Measurements from ENCODE around the gene PPP1R27. TPM values are rescaled to one million over a fixed set of nuclear protein-coding genes. Genes with fewer than 3 reads are reported as not detected.

The PPP1R27 gene
- 0.21 TPM for polyA plus RNA-seq
- long read RNA-seq, donor 1: 0 reads
- long read RNA-seq, donor 2: 0 reads
- long read RNA-seq, donor 3: 0 reads
- long read RNA-seq, donor 4: 0 reads
- long read RNA-seq, donor 5: 0 reads
- long read RNA-seq, donor 6: 0 reads
- long read RNA-seq, donor 7: 0 reads
- long read RNA-seq, donor 8: 0 reads
- long read RNA-seq, donor 9: 0 reads
- long read RNA-seq, donor 10: 0 reads
- long read RNA-seq, donor 11: 0 reads

DNA sequence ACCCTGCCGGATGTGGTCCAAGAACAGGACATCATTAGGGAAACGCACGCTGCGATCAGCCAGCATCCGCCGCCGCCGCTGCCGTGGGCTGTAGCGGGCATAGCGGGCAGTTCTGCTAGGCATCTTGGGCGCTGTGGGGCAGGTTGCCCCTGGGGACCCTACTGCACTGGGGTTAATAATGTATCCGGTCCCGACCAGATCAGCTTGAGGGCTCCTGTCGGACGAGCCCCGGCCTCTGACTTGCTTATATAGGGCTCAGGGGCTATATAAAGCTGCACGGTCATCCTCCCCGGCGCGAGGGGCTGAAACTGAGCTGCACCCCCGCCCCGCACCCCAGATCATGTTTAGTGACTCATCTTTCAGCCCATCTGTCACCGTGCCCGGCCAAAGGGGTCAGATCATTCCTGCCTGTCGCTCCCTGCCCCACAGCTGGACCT, at the start of gene PPP1R27:
Gene PPP1R27, minus strand, starts transcription at position 220 of the 437 bp plus-strand sequence. Its CDS starts 97 bp downstream, at position 123.
- Histone ChIP-seq H3K36me3 (ENCODE audit: control insufficient read depth, insufficient read depth, low read length) (no peaks in the 10 kb centered on the region), H3K27me3 (ENCODE audit: control insufficient read depth, insufficient read depth, low read length) (no peaks in the 10 kb centered on the region), H3K4me3 (ENCODE audit: low read length) (peak within 1 kb of the TSS; percentile 87), H3K27ac (ENCODE audit: low read length) (peak within 1 kb of the TSS; percentile 98), H3K4me1 (ENCODE audit: control insufficient read depth, insufficient read depth, low read length) (peaks cover 18% of the 10 kb centered on the region), H3K9me3 (ENCODE audit: control insufficient read depth, low read depth, low read length) (peaks cover 2% of the 10 kb centered on the region)
- WGBS (ENCODE audit: insufficient coverage, low lambda C conversion rate): no CpG with 5 or more reads among the region's 26 CpGs
- DNase-seq: no peak

- Histone ChIP-seq H3K36me3 (ENCODE audit: control insufficient read depth, insufficient read depth, low read length) (peaks cover 65% of the 10 kb centered on the region), H3K27ac (ENCODE audit: low read length) (no peak overlapping the region), H3K27me3 (ENCODE audit: control insufficient read depth, insufficient read depth, low read length) (no peaks in the 10 kb centered on the region), H3K9me3 (ENCODE audit: control insufficient read depth, low read depth, low read length) (no peaks in the 10 kb centered on the region), H3K4me3 (ENCODE audit: low read length) (no peak overlapping the region), H3K4me1 (ENCODE audit: control insufficient read depth, insufficient read depth, low read length) (peaks cover under 1% of the 10 kb centered on the region)
- no peak for DNase-seq
- WGBS (ENCODE audit: insufficient coverage, low lambda C conversion rate): no CpG with 5 or more reads among the region's 11 CpGs
These were observed 49.7 kb upstream of the PPP1R27 start for GRCh38 chr17:81884520-81884919.

DNA sequence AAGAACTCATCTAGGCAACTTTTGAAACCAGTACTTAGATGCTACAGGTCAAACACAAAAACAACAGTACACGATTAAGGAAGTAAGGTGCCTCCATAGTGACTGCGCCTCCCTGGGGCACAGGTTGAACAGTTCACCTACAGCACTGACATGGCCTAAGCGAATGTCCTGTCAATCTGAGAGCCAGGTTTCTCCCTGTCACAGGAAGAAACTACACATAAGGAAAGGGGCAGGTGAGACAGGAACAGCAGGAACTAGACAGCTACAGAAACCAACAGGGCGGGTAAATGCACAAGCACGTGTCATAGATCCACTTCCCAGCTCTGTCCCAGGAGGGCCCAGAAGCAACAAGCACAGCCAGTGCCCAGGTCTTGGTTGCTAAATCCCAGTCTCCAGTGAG, 44.3 kb upstream of the PPP1R27 start:
- Histone ChIP-seq H3K27me3 (ENCODE audit: control insufficient read depth, insufficient read depth, low read length) (no peaks in the 10 kb centered on the region), H3K27ac (ENCODE audit: low read length) (no peak overlapping the region), H3K4me3 (ENCODE audit: low read length) (no peak overlapping the region), H3K9me3 (ENCODE audit: control insufficient read depth, low read depth, low read length) (no peaks in the 10 kb centered on the region), H3K36me3 (ENCODE audit: control insufficient read depth, insufficient read depth, low read length) (peaks cover 24% of the 10 kb centered on the region), H3K4me1 (ENCODE audit: control insufficient read depth, insufficient read depth, low read length) (no peaks in the 10 kb centered on the region)
- WGBS (ENCODE audit: insufficient coverage, low lambda C conversion rate): no CpG with 5 or more reads among the region's 5 CpGs
- no peak for DNase-seq

DNA sequence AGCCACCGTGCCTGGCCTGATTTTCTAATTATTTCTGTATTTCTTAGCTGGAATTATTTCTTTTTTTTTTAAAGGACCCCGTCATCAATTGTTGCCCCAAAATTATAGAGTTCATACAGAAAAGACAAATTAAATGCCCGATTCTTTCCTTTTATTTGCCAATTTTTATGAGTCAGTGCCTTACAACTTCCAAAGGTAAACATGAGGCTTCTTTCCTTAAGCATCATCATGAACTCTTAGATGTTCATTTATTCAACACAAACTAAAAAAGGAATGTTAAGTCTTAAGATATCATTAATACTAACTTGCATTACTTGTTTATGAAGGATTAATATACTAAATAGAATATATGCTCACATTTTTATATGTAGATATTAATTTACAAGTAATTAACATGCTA, 43.4 kb upstream of the PPP1R27 start:
- DNase-seq: no peak

DNA sequence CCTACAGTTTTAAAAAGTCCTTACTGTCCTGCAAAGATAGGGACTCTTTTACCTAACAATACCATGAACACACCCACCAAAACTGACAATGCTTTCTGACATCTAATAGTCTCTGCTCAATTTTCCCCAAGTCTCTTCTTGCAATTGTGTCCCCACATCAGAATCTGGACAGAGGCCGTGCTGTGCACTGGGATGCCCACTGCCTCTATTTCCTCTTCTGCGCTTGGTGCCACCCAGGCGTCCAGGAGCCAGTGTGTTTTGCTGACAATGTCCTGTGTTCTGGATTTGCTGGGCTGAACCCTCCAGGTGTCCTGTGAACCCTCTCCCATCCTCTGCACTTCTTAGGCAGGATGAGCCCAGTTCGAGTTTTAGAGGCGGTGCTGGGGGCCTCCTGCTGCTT, 42.7 kb upstream of the PPP1R27 start:
- Histone ChIP-seq H3K27ac (ENCODE audit: low read length) (no peak overlapping the region), H3K27me3 (ENCODE audit: control insufficient read depth, insufficient read depth, low read length) (no peaks in the 10 kb centered on the region), H3K4me3 (ENCODE audit: low read length) (no peak overlapping the region), H3K4me1 (ENCODE audit: control insufficient read depth, insufficient read depth, low read length) (no peaks in the 10 kb centered on the region), H3K36me3 (ENCODE audit: control insufficient read depth, insufficient read depth, low read length) (peaks cover 24% of the 10 kb centered on the region), H3K9me3 (ENCODE audit: control insufficient read depth, low read depth, low read length) (no peaks in the 10 kb centered on the region)
- DNase-seq: no peak
- no CpG with 5 or more reads among the region's 5 CpGs for WGBS (ENCODE audit: insufficient coverage, low lambda C conversion rate)

More for the DNA sequence above, 43.4 kb upstream of the PPP1R27 start:
- no peak overlapping the region for H3K27ac ChIP-seq (ENCODE audit: low read length)
- 100% methylated on average over 1 of the region's 3 CpGs for WGBS (ENCODE audit: insufficient coverage, low lambda C conversion rate)
- no peaks in the 10 kb centered on the region for H3K27me3 ChIP-seq (ENCODE audit: control insufficient read depth, insufficient read depth, low read length)
- no peak overlapping the region for H3K4me3 ChIP-seq (ENCODE audit: low read length)
- no peaks in the 10 kb centered on the region for H3K4me1 ChIP-seq (ENCODE audit: control insufficient read depth, insufficient read depth, low read length)
- H3K36me3 ChIP-seq (ENCODE audit: control insufficient read depth, insufficient read depth, low read length): peaks cover 24% of the 10 kb centered on the region
- no peaks in the 10 kb centered on the region for H3K9me3 ChIP-seq (ENCODE audit: control insufficient read depth, low read depth, low read length)

- no CpG with 5 or more reads among the region's 86 CpGs for WGBS (ENCODE audit: insufficient coverage, low lambda C conversion rate)
These were observed 36.8 kb upstream of the PPP1R27 start for GRCh38 chr17:81871387-81872230.

DNA sequence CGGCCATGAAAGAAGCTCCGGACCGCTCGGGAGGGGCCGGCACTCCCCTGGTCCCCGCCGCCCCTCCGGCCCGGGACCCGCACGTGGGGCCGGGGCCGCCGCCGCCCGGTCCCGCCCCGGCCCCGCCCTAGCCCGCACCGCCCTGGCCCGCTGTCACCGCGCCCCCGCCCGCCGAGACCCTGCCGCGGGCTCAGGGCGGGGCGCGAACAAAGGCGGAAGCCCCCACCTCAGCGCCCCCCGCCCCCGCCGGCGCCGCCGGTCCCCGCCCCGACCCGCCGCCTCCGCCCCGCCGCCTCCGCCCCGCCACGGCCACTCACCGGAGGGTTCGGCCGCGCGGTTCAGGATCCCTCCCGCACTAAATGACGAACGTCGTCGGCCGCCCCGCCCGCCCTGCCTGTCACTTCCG, 36.1 kb upstream of the PPP1R27 start, which contains the start of gene ARHGDIA:
Gene ARHGDIA, minus strand, starts transcription at position 357 of the 406 bp plus-strand sequence. CDS start 1,407 bp downstream, outside the sequence.
- H3K27me3 ChIP-seq (ENCODE audit: control insufficient read depth, insufficient read depth, low read length): no peaks in the 10 kb centered on the region
- H3K4me3 ChIP-seq (ENCODE audit: low read length): peak within 1 kb of the TSS; percentile 99
- H3K4me1 ChIP-seq (ENCODE audit: control insufficient read depth, insufficient read depth, low read length): peaks cover 47% of the 10 kb centered on the region
- no CpG with 5 or more reads among the region's 64 CpGs for WGBS (ENCODE audit: insufficient coverage, low lambda C conversion rate)
- H3K36me3 ChIP-seq (ENCODE audit: control insufficient read depth, insufficient read depth, low read length): peaks cover 33% of the 10 kb centered on the region
- peak within 1 kb of the TSS; percentile 97 for H3K27ac ChIP-seq (ENCODE audit: low read length)
- H3K9me3 ChIP-seq (ENCODE audit: control insufficient read depth, low read depth, low read length): peaks cover 13% of the 10 kb centered on the region
- no peak for DNase-seq

More at GRCh38 chr17:81871387-81872230, 36.8 kb upstream of the PPP1R27 start:
- Histone ChIP-seq H3K27ac (ENCODE audit: low read length) (peak overlapping the region; percentile 97), H3K9me3 (ENCODE audit: control insufficient read depth, low read depth, low read length) (peaks cover 13% of the 10 kb centered on the region), H3K36me3 (ENCODE audit: control insufficient read depth, insufficient read depth, low read length) (peaks cover 31% of the 10 kb centered on the region), H3K4me1 (ENCODE audit: control insufficient read depth, insufficient read depth, low read length) (peaks cover 41% of the 10 kb centered on the region), H3K27me3 (ENCODE audit: control insufficient read depth, insufficient read depth, low read length) (no peaks in the 10 kb centered on the region), H3K4me3 (ENCODE audit: low read length) (peak overlapping the region; percentile 99)
- DNase-seq: peak; percentile 90

DNA sequence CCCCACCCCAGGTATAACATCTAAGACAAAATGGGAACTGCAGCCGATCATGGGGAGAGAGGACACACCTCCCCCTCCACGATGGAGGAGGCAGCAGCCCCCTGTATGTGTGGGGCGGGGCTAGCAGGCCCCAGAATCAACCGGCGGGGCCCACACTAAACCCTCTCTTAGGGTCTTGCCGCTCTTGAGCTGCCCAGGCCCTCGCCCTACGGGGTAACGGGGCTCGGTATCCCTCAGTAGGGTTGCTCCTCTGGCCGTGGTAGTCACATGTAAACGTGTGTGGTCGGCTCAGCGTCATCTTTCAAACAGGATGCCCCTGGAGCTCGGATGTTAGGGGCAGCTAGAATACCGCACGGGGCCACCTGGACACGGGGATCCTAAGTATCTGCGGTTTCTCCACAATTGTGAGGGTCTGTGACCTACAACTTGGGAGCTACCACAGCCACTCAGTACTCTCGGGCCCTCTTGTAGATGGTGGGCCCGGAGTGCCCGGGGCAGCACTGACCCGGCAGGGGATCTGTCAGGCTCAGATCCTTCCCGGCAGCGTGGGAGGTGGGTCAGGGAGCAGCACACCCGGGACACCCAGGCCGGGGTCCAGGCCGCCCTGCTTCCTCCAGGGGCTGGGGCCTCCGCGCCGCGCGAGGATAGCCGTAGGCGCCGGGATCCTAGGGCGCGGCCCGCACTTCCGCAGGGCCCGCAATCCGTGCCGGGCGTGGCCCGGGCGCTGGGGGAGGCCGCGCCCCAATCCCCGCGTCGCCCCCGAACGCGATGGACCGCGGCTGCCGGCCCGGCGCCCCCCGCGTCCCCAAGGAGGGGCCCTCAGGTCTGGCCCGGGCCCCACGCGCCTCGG, 35.5 kb upstream of the PPP1R27 start:
- Histone ChIP-seq H3K4me1 (ENCODE audit: control insufficient read depth, insufficient read depth, low read length) (peaks cover 53% of the 10 kb centered on the region), H3K4me3 (ENCODE audit: low read length) (peak overlapping the region; percentile 85), H3K36me3 (ENCODE audit: control insufficient read depth, insufficient read depth, low read length) (peaks cover 38% of the 10 kb centered on the region), H3K27me3 (ENCODE audit: control insufficient read depth, insufficient read depth, low read length) (no peaks in the 10 kb centered on the region), H3K9me3 (ENCODE audit: control insufficient read depth, low read depth, low read length) (peaks cover 13% of the 10 kb centered on the region), H3K27ac (ENCODE audit: low read length) (peak overlapping the region; percentile 89)
- DNase-seq: peak in 1 of 2 donors; percentile 72
- no CpG with 5 or more reads among the region's 65 CpGs for WGBS (ENCODE audit: insufficient coverage, low lambda C conversion rate)

- no CpG with 5 or more reads among the region's 52 CpGs for WGBS (ENCODE audit: insufficient coverage, low lambda C conversion rate)
These were observed 34.6 kb upstream of the PPP1R27 start for GRCh38 chr17:81869221-81870130.

More at GRCh38 chr17:81869221-81870130, 34.6 kb upstream of the PPP1R27 start:
- Histone ChIP-seq H3K9me3 (ENCODE audit: control insufficient read depth, low read depth, low read length) (peaks cover 13% of the 10 kb centered on the region), H3K36me3 (ENCODE audit: control insufficient read depth, insufficient read depth, low read length) (peaks cover 42% of the 10 kb centered on the region), H3K27ac (ENCODE audit: low read length) (peak overlapping the region; percentile 89), H3K4me1 (ENCODE audit: control insufficient read depth, insufficient read depth, low read length) (peaks cover 59% of the 10 kb centered on the region), H3K27me3 (ENCODE audit: control insufficient read depth, insufficient read depth, low read length) (no peaks in the 10 kb centered on the region), H3K4me3 (ENCODE audit: low read length) (peak overlapping the region; percentile 85)
- DNase-seq: peak in 1 of 2 donors; percentile 48
